ENCODE measurements around the gene RNF130.

Gene RNF130

GRCh38 chr5:179912951-179913350, 158.6 kb downstream of the RNF130 start:
- DNase-seq: no peak

GRCh38 chr5:179912386-179912785, 159.2 kb downstream of the RNF130 start:
- DNase-seq: no peak

GRCh38 chr5:179909224-179909623, 162.3 kb downstream of the RNF130 start:
- DNase-seq: no peak

DNA sequence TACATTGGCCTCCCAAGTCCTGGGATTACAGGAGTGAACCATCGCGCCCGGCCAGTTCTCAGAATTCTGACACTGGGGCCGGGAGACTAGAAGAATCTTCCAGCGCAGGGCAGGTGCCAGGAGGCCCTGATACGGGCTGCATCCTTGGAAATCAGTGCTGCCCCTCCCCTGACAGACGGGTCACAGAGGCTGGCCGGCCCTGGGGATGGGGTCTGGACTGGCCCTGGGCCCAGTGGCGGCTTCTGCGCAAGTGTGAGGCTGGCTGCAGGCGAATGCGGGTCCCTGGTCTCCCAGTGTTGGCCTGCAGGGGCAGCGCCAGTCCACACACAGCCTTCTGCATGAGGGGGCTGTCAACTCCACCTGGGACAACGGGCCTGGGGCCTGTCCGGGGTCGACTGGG, 163.0 kb downstream of the RNF130 start:
- DNase-seq: peak in 1 of 2 experiments; percentile 9

DNA sequence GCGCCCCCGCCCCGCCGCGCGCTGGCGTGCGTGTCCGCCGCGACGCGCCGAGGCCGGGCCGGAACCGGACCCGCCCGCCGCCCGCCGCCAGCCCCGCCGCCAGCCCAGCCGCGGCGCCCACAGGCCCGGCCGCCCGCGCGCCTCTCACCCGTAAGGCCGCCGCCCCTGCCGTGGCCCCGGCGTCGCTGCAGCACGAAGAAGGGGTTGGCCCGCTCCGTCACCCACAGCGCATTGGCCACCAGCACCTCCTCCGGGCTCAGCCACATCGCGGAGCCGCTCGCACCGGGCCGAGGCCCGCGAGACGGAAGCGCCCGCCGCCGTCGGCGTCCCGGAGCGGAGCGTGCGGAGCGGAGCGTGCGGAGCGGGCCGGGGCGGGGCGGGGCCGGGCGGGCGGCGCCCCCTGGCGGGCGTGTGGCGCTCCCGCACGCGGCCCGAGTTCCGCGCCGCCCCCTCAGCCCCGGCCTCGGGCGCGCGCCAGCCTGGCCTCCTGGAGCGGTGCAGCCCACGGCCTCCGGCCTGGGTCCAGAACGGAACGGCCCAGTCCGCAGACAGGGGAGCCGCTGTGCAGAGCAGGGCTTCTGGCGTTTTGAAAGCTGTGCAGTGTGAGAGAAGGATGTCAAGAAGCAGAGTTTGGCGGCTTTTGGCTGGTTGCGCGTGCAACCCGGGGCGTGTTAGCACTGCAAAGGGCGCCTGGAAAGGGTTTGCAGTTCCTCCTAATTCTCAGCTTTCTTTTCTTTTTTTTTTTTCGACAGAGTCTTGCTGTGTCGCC, 163.8 kb downstream of the RNF130 start, which contains the start of gene TBC1D9B:
TSS of gene TBC1D9B (minus strand) at position 342 of the 769 bp plus-strand sequence. CDS start at position 266, 76 bp downstream.
- peak; percentile 53 to 60 for DNase-seq

- DNase-seq: peak; percentile 19 to 41
Measured at GRCh38 chr5:179906795-179907555, 164.6 kb downstream of the RNF130 start.

DNA sequence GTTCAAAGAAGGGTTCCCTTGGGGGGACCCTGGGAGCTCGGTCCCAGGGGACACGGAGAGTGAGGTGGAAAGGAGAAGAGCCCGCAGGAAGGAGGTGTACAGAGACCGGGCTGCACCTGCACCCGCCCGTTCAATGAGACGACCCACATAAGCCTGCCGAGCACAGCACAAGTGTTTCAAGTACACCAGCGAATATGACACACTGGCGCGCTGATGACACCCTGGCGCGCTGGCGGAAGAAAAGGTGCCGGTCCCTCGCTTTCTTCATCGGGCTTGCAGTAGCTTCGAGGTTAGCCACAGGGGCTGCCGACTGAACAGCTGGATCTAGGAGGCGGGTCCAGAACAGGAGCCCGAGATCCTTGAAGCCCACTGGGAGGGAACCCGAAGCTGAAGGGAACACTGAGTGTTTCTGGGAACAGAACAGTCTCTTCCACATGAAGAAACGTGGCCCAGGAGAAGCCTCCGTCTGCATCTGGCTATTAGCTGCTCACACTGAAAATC, 165.2 kb downstream of the RNF130 start:
- DNase-seq: no peak

DNA sequence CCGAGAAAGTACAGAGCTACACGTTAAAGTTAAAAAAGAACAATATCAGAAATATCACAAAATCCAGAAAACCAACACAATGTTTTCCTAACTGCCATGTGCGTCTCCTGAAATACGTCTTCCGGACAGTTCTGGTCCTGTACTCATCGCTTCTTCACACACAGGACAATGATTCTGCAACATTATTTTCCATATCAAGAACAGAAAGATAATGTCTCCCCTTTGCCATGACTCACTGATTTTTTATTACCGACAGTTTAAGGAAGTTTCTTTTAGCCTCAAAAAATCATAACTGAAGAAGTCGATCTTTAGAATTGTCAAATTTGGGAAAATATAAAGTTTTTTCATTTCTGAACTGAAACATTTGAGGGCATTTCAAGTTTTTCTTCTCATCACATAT, 166.4 kb downstream of the RNF130 start:
- no peak for DNase-seq

Data from activated CD4-positive, alpha-beta T cell treated with anti-CD3 and anti-CD28 coated beads, Interleukin-2, amount 50 U/mL, for 48 hours (primary cell).